HG02623 (cell line): ENCODE measurements around the gene ZNF662.
A peak's percentile ranks its signal among the peaks of the same experiment; 100 is the strongest.
"Not testable (repeated sequence)": the region's sequence is repeated elsewhere in the genome, so short reads cannot be mapped to it uniquely, and the experiment has no call there.

Experiments used
- ATAC-seq: cut with Tn5 transposase; IDR thresholded peaks from one replicate; pipeline ENCODE4 v1.9.1; 2021; ENCODE audit warnings: moderate library complexity; ENCODE audit not compliant: unreplicated experiment

ZNF662 gene

GRCh38 chr3:42906070-42906847, at the start of gene ZNF662:
ZNF662 (plus strand) TSS chr3:42906142; CDS start chr3:42908115, 1,973 bp downstream.
- no peak for ATAC-seq

- ATAC-seq = no peak
Measured at GRCh38 chr3:42856544-42856943, 49.4 kb upstream of the ZNF662 start.

- ATAC-seq = no peak
Measured at GRCh38 chr3:42864321-42864950, 41.5 kb upstream of the ZNF662 start.

DNA sequence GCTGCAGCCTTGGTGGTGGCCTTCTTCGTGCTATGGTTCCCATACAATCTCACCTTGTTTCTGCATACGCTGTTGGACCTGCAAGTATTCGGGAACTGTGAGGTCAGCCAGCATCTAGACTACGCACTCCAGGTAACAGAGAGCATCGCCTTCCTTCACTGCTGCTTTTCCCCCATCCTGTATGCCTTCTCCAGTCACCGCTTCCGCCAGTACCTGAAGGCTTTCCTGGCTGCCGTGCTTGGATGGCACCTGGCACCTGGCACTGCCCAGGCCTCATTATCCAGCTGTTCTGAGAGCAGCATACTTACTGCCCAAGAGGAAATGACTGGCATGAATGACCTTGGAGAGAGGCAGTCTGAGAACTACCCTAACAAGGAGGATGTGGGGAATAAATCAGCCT, 40.7 kb upstream of the ZNF662 start:
- ATAC-seq = no peak

GRCh38 chr3:42867138-42867537, 38.8 kb upstream of the ZNF662 start:
- no peak for ATAC-seq

GRCh38 chr3:42868841-42869240, 37.1 kb upstream of the ZNF662 start:
- no peak for ATAC-seq

DNA sequence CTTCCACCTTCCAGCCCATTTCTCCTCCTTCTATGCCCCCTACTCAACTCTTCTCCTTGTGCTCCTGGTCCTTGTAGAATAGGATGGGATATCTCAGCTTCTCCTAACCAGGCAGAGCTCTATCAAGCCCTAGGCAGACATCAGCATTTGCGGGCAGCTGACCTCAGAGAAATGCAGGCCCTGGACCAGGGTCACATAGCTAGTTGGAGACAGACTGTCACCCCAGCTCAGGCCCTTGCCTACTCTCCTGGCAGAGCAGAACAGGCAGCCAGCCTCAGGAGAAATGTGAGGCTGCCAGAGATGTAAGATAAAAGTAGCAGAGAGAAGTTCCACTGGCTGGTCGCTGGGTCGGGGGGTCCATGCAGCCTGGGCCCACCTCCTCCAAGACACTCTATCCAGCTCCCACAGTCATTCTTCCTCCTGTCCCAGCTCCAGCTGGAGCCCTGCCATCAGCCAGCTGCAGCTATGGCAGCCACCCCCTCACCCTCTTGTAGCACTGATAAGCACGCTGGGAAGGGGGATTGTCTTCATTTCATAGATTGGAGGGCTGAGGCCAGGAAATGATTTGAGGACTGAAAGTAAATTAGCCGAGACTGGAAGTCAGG, 34.2 kb upstream of the ZNF662 start:
- no peak for ATAC-seq

- no peak for ATAC-seq
Measured at GRCh38 chr3:42872718-42873117, 33.2 kb upstream of the ZNF662 start.

GRCh38 chr3:42873221-42873982, 32.5 kb upstream of the ZNF662 start:
- no peak for ATAC-seq

DNA sequence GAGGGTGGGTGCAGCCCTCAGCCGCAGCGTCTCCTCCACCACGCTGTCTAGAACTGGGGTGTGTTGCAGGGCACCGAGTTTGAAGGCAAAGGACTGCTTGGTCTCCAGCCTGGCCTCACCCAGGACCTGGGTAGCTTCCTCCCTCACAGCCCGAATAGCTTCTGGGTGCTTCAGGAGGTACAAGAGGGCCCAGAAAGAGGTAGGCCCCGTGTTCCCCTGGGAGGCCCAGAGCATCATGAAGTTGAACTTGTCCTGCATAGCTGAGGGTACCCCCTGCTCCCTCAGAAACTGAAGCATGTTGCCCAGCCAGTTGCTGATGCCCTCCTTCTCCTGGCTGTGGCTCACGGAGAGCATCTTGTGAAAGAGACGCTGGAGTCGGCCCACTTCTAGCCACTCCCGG, 31.2 kb upstream of the ZNF662 start:
- ATAC-seq = no peak

DNA sequence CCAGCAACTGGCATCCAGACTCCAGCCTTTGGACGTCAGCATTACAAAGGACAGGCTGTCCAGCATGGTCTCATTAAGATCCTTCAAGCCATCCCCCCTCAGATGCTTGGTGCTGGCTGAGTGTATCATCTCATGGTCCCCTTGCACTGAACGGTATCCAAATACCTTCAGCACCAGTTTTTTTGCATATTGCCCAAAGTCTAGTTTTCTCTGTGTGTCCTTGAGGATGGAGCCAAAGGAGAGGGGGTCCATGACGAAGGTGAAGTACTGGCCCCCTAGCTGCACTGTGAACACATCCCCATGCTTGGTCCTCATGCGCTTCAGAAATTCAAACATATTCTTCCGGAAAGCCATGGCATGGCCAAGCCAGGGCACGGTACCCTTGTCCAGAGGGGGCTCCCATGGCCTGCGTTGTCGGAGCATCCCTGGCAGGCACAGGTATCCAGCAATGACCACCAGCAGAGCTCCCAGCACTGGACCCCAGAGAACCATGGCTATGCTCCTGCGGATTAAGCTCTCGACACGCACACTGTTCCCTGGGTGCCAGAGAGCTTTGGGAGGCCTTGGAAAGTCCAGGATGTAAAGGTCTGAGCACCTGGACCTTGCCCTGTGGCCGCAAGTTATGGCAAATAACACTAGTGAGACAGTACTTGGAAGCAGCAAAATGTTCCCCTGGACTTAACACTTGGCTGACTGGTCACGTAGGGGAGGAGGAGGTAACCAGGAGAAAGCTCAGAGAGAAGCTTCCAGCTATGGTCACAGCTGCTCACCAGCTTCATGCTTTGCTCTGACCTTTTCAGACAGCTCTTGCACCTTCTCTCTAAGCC, 30.4 kb upstream of the ZNF662 start, which contains the start of gene CYP8B1:
CYP8B1 (minus strand) TSS at position 555 of the 827 bp plus-strand sequence; CDS start at position 492, 63 bp downstream.
- no peak for ATAC-seq

- no peak for ATAC-seq
Measured at GRCh38 chr3:42876401-42876800, 29.5 kb upstream of the ZNF662 start.

GRCh38 chr3:42876940-42877720, 28.8 kb upstream of the ZNF662 start:
- no peak for ATAC-seq

- no peak for ATAC-seq
Measured at GRCh38 chr3:42877881-42878280, 28.1 kb upstream of the ZNF662 start.

- ATAC-seq = no peak
Measured at GRCh38 chr3:42880183-42880582, 25.8 kb upstream of the ZNF662 start.

DNA sequence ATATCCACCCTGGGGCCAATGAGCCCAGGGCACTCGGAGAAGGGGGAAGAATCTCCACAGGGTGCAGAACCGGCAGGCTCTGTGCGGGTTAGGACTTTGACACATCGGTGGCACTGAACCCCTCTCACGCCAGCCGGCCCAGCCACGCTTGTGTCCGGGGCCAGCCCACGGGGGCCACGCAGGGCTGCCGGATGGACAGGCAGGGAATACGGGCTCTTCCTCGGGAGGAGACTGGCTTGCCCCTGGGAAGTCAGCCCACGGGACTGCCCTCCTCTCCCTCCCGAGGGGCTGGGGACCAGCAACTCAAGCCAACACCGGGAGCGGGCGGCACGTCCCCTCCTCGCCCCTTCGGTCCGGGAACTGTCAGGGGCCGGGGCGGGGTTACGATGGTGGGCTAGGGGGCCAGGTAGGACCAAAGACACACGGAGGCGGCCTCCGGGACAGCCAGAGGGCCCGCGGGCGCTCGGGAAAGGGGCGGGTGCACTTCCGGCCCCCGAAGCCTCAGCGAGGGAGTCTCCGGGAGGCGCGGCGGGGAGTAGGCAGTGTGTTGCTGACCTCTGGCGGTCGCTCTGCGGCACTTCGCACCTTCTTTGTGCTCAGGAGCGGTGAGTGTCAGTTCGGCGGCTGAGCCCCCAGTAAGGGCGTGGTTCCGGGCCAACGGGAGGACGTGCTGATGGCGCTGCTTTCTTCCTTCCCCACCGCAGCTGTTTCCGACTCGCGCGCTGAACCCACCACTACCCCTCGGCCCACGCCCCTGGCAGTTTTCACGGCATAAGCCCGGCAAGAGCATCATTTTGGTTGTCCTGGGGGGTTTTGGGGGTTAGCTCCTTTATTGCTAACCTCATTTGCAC, 25.1 kb upstream of the ZNF662 start:
- ATAC-seq = peak; percentile 98

DNA sequence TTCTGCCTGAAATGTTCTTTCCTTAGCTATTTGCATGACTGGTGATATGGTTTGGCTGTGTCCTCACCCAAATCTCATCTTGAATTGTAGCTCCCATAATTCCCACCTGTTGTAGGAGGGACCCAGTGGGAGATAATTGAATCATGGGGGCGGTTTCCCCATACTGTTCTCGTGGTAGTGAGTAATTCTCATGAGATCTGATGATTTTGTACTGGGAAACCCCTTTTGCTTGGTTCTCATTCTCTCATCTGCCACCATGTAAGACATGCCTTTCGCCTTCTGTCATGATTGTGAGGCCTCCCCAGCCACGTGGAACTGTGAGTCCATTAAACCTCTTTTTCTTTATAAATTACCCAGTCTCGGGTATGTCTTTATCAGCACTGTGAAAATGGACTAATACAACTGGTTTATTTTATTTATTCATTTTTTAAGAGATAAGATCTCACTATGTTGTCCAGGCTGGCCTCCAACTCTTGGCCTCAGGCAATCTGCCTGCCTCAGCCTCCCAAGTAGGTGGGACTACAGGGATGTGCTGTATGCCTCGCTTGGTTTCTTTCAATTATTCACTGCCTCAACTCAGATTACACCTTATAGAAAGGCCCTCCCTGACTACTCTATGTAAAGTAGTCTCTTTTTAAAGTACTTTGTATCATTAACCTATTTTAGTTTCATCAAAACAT, 22.6 kb upstream of the ZNF662 start:
- ATAC-seq = not testable (repeated sequence)

GRCh38 chr3:42884324-42884723, 21.6 kb upstream of the ZNF662 start:
- no peak for ATAC-seq
